GM19438 (cell line): ENCODE data around the gene CYSRT1.

Experiments used
- ATAC-seq: cut with Tn5 transposase; IDR thresholded peaks from one replicate; pipeline ENCODE4 v1.9.1; 2021; ENCODE audit warnings: low read depth; ENCODE audit not compliant: unreplicated experiment

The CYSRT1 gene

GRCh38 chr9:137265496-137266161 lies 40.7 kb downstream of the CYSRT1 start:
- ATAC-seq = no peak

- no peak for ATAC-seq
Measured at GRCh38 chr9:137266162-137266527, 41.2 kb downstream of the CYSRT1 start.

GRCh38 chr9:137266585-137267453 lies 41.8 kb downstream of the CYSRT1 start:
- no peak for ATAC-seq

- ATAC-seq = peak; percentile 53
Measured at GRCh38 chr9:137267933-137268355, 43.0 kb downstream of the CYSRT1 start.

- no peak for ATAC-seq
Measured at GRCh38 chr9:137268538-137269201, 43.7 kb downstream of the CYSRT1 start.

- no peak for ATAC-seq
Measured at GRCh38 chr9:137269231-137269772, 44.3 kb downstream of the CYSRT1 start.

GRCh38 chr9:137270929-137271695 lies 46.1 kb downstream of the CYSRT1 start:
- ATAC-seq = no peak

- ATAC-seq = no peak
Measured at GRCh38 chr9:137271696-137272076, 46.7 kb downstream of the CYSRT1 start.

GRCh38 chr9:137272241-137273094 lies 47.5 kb downstream of the CYSRT1 start:
- no peak for ATAC-seq

- no peak for ATAC-seq
Measured at GRCh38 chr9:137273095-137273490, 48.1 kb downstream of the CYSRT1 start.

GRCh38 chr9:137273611-137274320 lies 48.8 kb downstream of the CYSRT1 start:
- ATAC-seq = no peak

- ATAC-seq = no peak
Measured at GRCh38 chr9:137275203-137275587, 50.2 kb downstream of the CYSRT1 start.
